Endothelial cell of umbilical vein (primary cell): Measurements from ENCODE around the gene SYNPO. TPM values are rescaled to one million over a fixed set of nuclear protein-coding genes. Genes with fewer than 3 reads are reported as not detected.

Experiments used
- BruUV-seq: library from RNA; stranded (reverse); fragments of 400-500 nt; replicated peaks from 2 replicates; lab custom pipeline; 2021; lab: Mats Ljungman, UMichigan
- CTCF ChIA-PET: fragments of 300-600, 350-600 bp; sonication (Branson Sonifier 250); formaldehyde crosslinking; loops from one replicate; lab custom pipeline; 2021; ENCODE audit warnings: antibody characterized with exemption, inconsistent platforms; lab: Charles Lee
- POLR2A ChIA-PET: fragments of 300-600, 350-600 bp; sonication (Branson Sonifier 250); formaldehyde crosslinking; loops from one replicate; lab custom pipeline; 2021; ENCODE audit warnings: antibody characterized with exemption, inconsistent platforms; lab: Charles Lee
- DNase-seq: peaks from one replicate; pipeline ENCODE4 v3.0.0-alpha.2; 2011; ENCODE audit warnings: low read depth, low spot score
- FAIRE-seq: peaks from 2 replicates; lab custom pipeline; 2011; peaks lifted over from hg19 to GRCh38; lab: Jason Lieb, UNC
- H2AFZ ChIP-seq: 2 replicates; pipeline ENCODE4 v1.6.0; 2012; ENCODE audit warnings: low read depth, low read length, control low read depth, inconsistent platforms
- H3K27ac ChIP-seq: 2 replicates; pipeline ENCODE4 v1.5.1; 2011; ENCODE audit warnings: low read depth, mild to moderate bottlenecking, control low read depth, low read length, moderate library complexity; ENCODE audit not compliant: insufficient read depth
- H3K27me3 ChIP-seq, 2 experiments: 2 replicates each; pipeline versions ENCODE4 v1.6.0 to v1.6.1; 2011; ENCODE audit warnings: low read length in 2 of 2, mixed read lengths in 1 of 2; ENCODE audit not compliant: control insufficient read depth in 2 of 2, insufficient read depth in 2 of 2
- H3K36me3 ChIP-seq, 2 experiments: 2 replicates in 1 of 2; 3 replicates in 1 of 2; pipeline ENCODE4 v1.5.1; 2011; ENCODE audit warnings: low read length in 2 of 2, mild to moderate bottlenecking in 1 of 2, moderate library complexity in 1 of 2; ENCODE audit not compliant: control insufficient read depth in 2 of 2, insufficient read depth in 2 of 2; ENCODE audit errors: extremely low read depth in 1 of 2
- H3K4me1 ChIP-seq: 3 replicates; pipeline ENCODE4 v1.5.1; 2011; ENCODE audit warnings: mild to moderate bottlenecking, low read length; ENCODE audit not compliant: control insufficient read depth, insufficient read depth; ENCODE audit errors: extremely low read depth
- H3K4me2 ChIP-seq: 2 replicates; pipeline ENCODE4 v1.6.1; 2011; ENCODE audit warnings: low read length, control low read depth, mixed read lengths; ENCODE audit not compliant: insufficient read depth
- H3K4me3 ChIP-seq, 3 experiments: fragments of 200-600 bp in 1 of 3; sonication (generic), shearing (Covaris generic) in 1 of 3; replicated peaks in 1 of 3; 2 replicates each; pipeline ENCODE4 v1.5.1; 2011 to 2016; ENCODE audit warnings: control low read depth in 3 of 3, low read length in 3 of 3, mild to moderate bottlenecking in 2 of 3, inconsistent platforms in 1 of 3, low read depth in 1 of 3, moderate library complexity in 1 of 3; ENCODE audit not compliant: insufficient read depth in 1 of 3
- H3K79me2 ChIP-seq: 2 replicates; pipeline ENCODE4 v1.6.0; 2012; ENCODE audit warnings: low read length, inconsistent platforms; ENCODE audit not compliant: control insufficient read depth, insufficient read depth
- H3K9ac ChIP-seq: replicated peaks from 2 replicates; pipeline ENCODE3; 2011; ENCODE audit warnings: low read length, control low read depth; ENCODE audit not compliant: insufficient read depth; ENCODE audit errors: extremely low read depth
- H3K9me1 ChIP-seq: replicated peaks from 3 replicates; pipeline ENCODE4 v1.6.0; 2011; ENCODE audit warnings: mild to moderate bottlenecking, low read length; ENCODE audit not compliant: control insufficient read depth, insufficient read depth; ENCODE audit errors: extremely low read depth
- H3K9me3 ChIP-seq: replicated peaks from 2 replicates; pipeline ENCODE4 v1.5.1; 2012; ENCODE audit warnings: low read length, inconsistent platforms; ENCODE audit not compliant: control insufficient read depth, insufficient read depth
- H4K20me1 ChIP-seq: replicated peaks from 2 replicates; pipeline ENCODE3; 2011; ENCODE audit warnings: mild to moderate bottlenecking, low read length; ENCODE audit not compliant: control insufficient read depth, insufficient read depth; ENCODE audit errors: extremely low read depth
- EZH2 ChIP-seq: IDR thresholded peaks from 2 replicates; pipeline ENCODE4 v1.6.1; 2012; ENCODE audit warnings: borderline replicate concordance, low read depth, mild to moderate bottlenecking, moderate library complexity, low read length, inconsistent platforms; ENCODE audit not compliant: severe bottlenecking
- FOS ChIP-seq: IDR thresholded peaks from 2 replicates; pipeline ENCODE4 v1.6.1; 2011; ENCODE audit warnings: mild to moderate bottlenecking, low read length, moderate library complexity, borderline replicate concordance; ENCODE audit not compliant: insufficient read depth
- GATA2 ChIP-seq: IDR thresholded peaks from 2 replicates; pipeline ENCODE4 v1.7.0; 2011; ENCODE audit warnings: low read depth, mild to moderate bottlenecking, moderate library complexity, mixed read lengths, low read length; ENCODE audit not compliant: insufficient read length, insufficient read depth
- JUN ChIP-seq: IDR thresholded peaks from 2 replicates; pipeline ENCODE4 v1.6.1; 2011; ENCODE audit warnings: borderline replicate concordance, low read depth; ENCODE audit not compliant: insufficient read length, insufficient read depth
- MYC ChIP-seq: IDR thresholded peaks from one replicate; pipeline ENCODE4 v1.6.1; 2011; ENCODE audit warnings: mild to moderate bottlenecking, low read depth, low read length
- POLR2A ChIP-seq: IDR thresholded peaks from 2 replicates; pipeline ENCODE4 v1.6.1; 2012; ENCODE audit warnings: low read depth, mild to moderate bottlenecking, control low read depth, low read length
- POLR2AphosphoS5 ChIP-seq: IDR thresholded peaks from 2 replicates; pipeline ENCODE4 v1.6.1; 2012; ENCODE audit warnings: low read depth, mild to moderate bottlenecking, control low read depth, low read length, moderate library complexity; ENCODE audit not compliant: insufficient read depth
- dilution Hi-C: fragments of 300-500 bp; cut with MboI; formaldehyde crosslinking; loops from one replicate; pipeline ENCODE4 v1.15.0; 2019; ENCODE audit warnings: low sequenced_read_pairs; ENCODE audit not compliant: extremely low pct_ligation_motif_present
- intact Hi-C: fragments of 100-400 bp; cut with micrococcal nuclease; formaldehyde crosslinking; loops from one replicate; pipeline ENCODE4 v1.10.0; 2022
- polyA plus RNA-seq, 4 experiments: library from polyadenylated mRNA; depleted of rRNA in 3 of 4; stranded (reverse) in 3 of 4; unstranded in 1 of 4; fragments of >200 nt; gene quantifications; 2 replicates each; pipeline versions ENCODE4 v1.2.1 to v1.2.3, GENCODE V29; 2011 to 2012; ENCODE audit warnings: missing spikeins in 1 of 4
- total RNA-seq: library from RNA; stranded (reverse); gene quantifications from 2 replicates; pipeline ENCODE4 v1.2.3, GENCODE V29; 2021
- TF ChIP-seq, protein P1 (sequence below): IDR thresholded peaks from 2 replicates; pipeline ENCODE4 v1.6.1; 2011; ENCODE audit not compliant: insufficient read depth, insufficient read length
- TF ChIP-seq, protein P2 (sequence below), 2 donors: IDR thresholded peaks; 1 replicate in 1 of 2; 2 replicates in 1 of 2; pipeline ENCODE4 v1.5.1; 2011; ENCODE audit warnings: low read length in 2 of 2, mild to moderate bottlenecking in 2 of 2, moderate library complexity in 2 of 2, control low read depth in 1 of 2, inconsistent platforms in 1 of 2, low read depth in 1 of 2; ENCODE audit not compliant: insufficient read depth in 1 of 2; ENCODE audit errors: extremely low read depth in 1 of 2

Gene SYNPO
- total and polyA plus RNA-seq, 2 donors (not counting 3 experiments of a cell fraction or from before 2014, with no cell fraction given) = 68.4 to 121 TPM

DNA sequence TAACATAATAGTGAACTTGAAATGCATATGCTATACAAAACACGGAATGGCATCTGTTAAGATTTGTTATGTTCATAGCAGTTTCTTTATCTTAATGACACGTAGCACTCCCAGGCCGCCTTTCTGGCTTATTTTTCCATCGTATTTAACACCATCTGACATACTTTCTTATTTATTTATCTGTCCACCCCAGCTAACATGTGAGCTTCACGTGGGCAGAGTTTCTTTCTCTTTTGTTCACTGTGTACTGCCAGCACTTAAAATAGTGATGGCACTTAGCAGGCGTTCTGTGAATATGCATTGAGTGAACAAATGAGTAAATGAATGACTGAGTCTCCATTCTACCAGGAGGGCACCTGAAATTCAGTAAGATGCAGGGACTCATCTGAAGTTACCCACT, 29.4 kb upstream of the SYNPO start:
- no peaks in the 10 kb centered on the region for H3K36me3 ChIP-seq
- intact Hi-C loops (no loop called here), dilution Hi-C loops (no loop called here)
- H3K4me1 ChIP-seq = peaks cover 27% of the 10 kb centered on the region
- no peak overlapping the region for H3K4me3 ChIP-seq
- H3K27ac ChIP-seq = no peak overlapping the region
- H2AFZ ChIP-seq = no peak overlapping the region
- BruUV-seq = no TSS peak
- CTCF ChIA-PET = interaction anchor here (1.7 to 2.6 kb wide), 3 partner anchors 9 to 29 kb away, joined by 6 to 11 read pairs (median 6); partner anchors contain the start of gene SYNPO
- no peak overlapping the region for H3K9ac ChIP-seq
- H3K79me2 ChIP-seq = no peaks in the 10 kb centered on the region
- TF ChIP-seq POLR2AphosphoS5 (no peak), EZH2 (no peak), JUN (no peak), FOS (no peak), GATA2 (no peak), MYC (no peak), POLR2A (no peak)
- TF ChIP-seq, protein P1, sequence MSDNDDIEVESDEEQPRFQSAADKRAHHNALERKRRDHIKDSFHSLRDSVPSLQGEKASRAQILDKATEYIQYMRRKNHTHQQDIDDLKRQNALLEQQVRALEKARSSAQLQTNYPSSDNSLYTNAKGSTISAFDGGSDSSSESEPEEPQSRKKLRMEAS = no peak
- TF ChIP-seq, protein P2, sequence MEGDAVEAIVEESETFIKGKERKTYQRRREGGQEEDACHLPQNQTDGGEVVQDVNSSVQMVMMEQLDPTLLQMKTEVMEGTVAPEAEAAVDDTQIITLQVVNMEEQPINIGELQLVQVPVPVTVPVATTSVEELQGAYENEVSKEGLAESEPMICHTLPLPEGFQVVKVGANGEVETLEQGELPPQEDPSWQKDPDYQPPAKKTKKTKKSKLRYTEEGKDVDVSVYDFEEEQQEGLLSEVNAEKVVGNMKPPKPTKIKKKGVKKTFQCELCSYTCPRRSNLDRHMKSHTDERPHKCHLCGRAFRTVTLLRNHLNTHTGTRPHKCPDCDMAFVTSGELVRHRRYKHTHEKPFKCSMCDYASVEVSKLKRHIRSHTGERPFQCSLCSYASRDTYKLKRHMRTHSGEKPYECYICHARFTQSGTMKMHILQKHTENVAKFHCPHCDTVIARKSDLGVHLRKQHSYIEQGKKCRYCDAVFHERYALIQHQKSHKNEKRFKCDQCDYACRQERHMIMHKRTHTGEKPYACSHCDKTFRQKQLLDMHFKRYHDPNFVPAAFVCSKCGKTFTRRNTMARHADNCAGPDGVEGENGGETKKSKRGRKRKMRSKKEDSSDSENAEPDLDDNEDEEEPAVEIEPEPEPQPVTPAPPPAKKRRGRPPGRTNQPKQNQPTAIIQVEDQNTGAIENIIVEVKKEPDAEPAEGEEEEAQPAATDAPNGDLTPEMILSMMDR (IDR thresholded peaks at IDR 0.05; ENCODE audit: extremely low read depth in 1 of 2, insufficient read depth in 1 of 2, low read depth in 1 of 2, low read length in 2 of 2) = no peak
- no peaks in the 10 kb centered on the region for H3K9me1 ChIP-seq
- no peak overlapping the region for H3K4me2 ChIP-seq
- POLR2A ChIA-PET = no interaction called here
- FAIRE-seq = peak; percentile 64
- H3K9me3 ChIP-seq = no peaks in the 10 kb centered on the region
- no peaks in the 10 kb centered on the region for H4K20me1 ChIP-seq
- H3K27me3 ChIP-seq = no peaks in the 10 kb centered on the region
- DNase-seq = no peak
